Activated T-helper 1 cell treated with anti-CD3 and anti-CD28 coated beads, Interleukin-12 subunit alpha, Interleukin-12 subunit beta, Interleukin-2, Interleukin-4 antibody, amounts not matched to agents 30 ng/mL and 10 ng/mL and 1 ng/mL, durations not matched to agents 14 hours and 24 hours and 36 hours (primary cell): ENCODE results near the gene HNMT. TPM values are rescaled to one million over a fixed set of nuclear protein-coding genes. Genes with fewer than 3 reads are reported as not detected.
"Not testable (repeated sequence)": the region's sequence is repeated elsewhere in the genome, so short reads cannot be mapped to it uniquely, and the experiment has no call there.

Source experiments
- DNase-seq: peaks from one replicate; pipeline ENCODE4 v3.0.0; 2021; ENCODE audit warnings: low spot score
- H3K27ac Mint-ChIP-seq: one replicate; pipeline ENCODE4 v1.8.0; 2021; ENCODE audit warnings: mild to moderate bottlenecking, mixed read lengths
- H3K27me3 Mint-ChIP-seq: one replicate; pipeline ENCODE4 v1.8.0; 2022; ENCODE audit warnings: mild to moderate bottlenecking, moderate library complexity, mixed read lengths; ENCODE audit not compliant: insufficient read depth
- H3K36me3 Mint-ChIP-seq: one replicate; pipeline ENCODE4 v1.8.0; 2021; ENCODE audit warnings: low read depth, mixed read lengths
- H3K4me1 Mint-ChIP-seq: one replicate; pipeline ENCODE4 v1.8.0; 2021; ENCODE audit warnings: low read depth, mixed read lengths
- H3K4me3 Mint-ChIP-seq: one replicate; pipeline ENCODE4 v1.8.0; 2021; ENCODE audit warnings: mild to moderate bottlenecking, moderate library complexity, mixed read lengths
- H3K9me3 Mint-ChIP-seq: one replicate; pipeline ENCODE4 v1.8.0; 2021; ENCODE audit warnings: mixed read lengths
- intact Hi-C: fragments of 100-400 bp; cut with micrococcal nuclease; formaldehyde crosslinking; loops from one replicate; pipeline ENCODE4 v1.15.1; 2024
- total RNA-seq: library from RNA; stranded (reverse); gene quantifications from 2 replicates; pipeline ENCODE4 v1.2.3, GENCODE V29; 2022

Gene HNMT
- total RNA-seq, 1 donor from 2014 or later: not detected

- Mint-ChIP-seq H3K4me1 (no peaks in the 10 kb centered on the region), H3K36me3 (no peaks in the 10 kb centered on the region), H3K4me3 (no peak overlapping the region), H3K27ac (no peak overlapping the region), H3K27me3 (no peaks in the 10 kb centered on the region), H3K9me3 (peaks cover 6% of the 10 kb centered on the region)
- DNase-seq: no peak
- intact Hi-C loops: no loop called here
Observed at GRCh38 chr2:137992039-137992646, 27.9 kb downstream of the HNMT start.

- intact Hi-C loops, H3K27me3 Mint-ChIP-seq, H3K9me3 Mint-ChIP-seq, H3K4me1 Mint-ChIP-seq, H3K36me3 Mint-ChIP-seq, H3K27ac Mint-ChIP-seq, H3K4me3 Mint-ChIP-seq, DNase-seq: not testable (repeated sequence)
Observed at GRCh38 chr2:137993715-137994476, 29.6 kb downstream of the HNMT start.

GRCh38 chr2:137995368-137995767 is 31.1 kb downstream of the HNMT start:
- H3K36me3 Mint-ChIP-seq, H3K9me3 Mint-ChIP-seq, H3K4me1 Mint-ChIP-seq, intact Hi-C loops, H3K4me3 Mint-ChIP-seq, H3K27me3 Mint-ChIP-seq, H3K27ac Mint-ChIP-seq, DNase-seq: not testable (repeated sequence)

GRCh38 chr2:137996158-137996557 is 31.9 kb downstream of the HNMT start:
- DNase-seq, intact Hi-C loops, H3K27me3 Mint-ChIP-seq, H3K27ac Mint-ChIP-seq, H3K36me3 Mint-ChIP-seq, H3K9me3 Mint-ChIP-seq, H3K4me3 Mint-ChIP-seq, H3K4me1 Mint-ChIP-seq: not testable (repeated sequence)

DNA sequence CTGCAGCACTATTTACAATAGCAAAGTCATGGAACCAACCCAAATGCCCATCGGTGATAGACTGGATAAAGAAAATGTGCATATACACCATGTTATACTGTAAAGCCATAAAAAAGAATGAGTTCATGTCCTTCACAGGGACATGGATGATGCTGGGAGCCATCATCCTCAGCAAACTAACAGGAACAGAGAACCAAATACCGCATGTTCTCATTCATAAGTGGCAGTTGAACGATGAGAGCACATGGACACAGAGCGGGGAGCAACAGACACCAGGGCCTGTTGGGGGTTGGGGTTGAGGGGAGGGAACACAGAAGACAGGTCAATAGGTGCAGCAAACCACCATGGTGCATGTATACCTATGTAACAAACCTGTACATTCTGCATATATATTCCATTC is 33.5 kb downstream of the HNMT start:
- no peaks in the 10 kb centered on the region for H3K27me3 Mint-ChIP-seq
- no peak for DNase-seq
- peaks cover 6% of the 10 kb centered on the region for H3K9me3 Mint-ChIP-seq
- H3K4me1 Mint-ChIP-seq: no peaks in the 10 kb centered on the region
- H3K4me3 Mint-ChIP-seq: no peak overlapping the region
- no peak overlapping the region for H3K27ac Mint-ChIP-seq
- no peaks in the 10 kb centered on the region for H3K36me3 Mint-ChIP-seq
- intact Hi-C loops: no loop called here

GRCh38 chr2:137998503-137998902 is 34.2 kb downstream of the HNMT start:
- Mint-ChIP-seq H3K4me1 (no peaks in the 10 kb centered on the region), H3K4me3 (no peak overlapping the region), H3K27me3 (no peaks in the 10 kb centered on the region), H3K27ac (no peak overlapping the region), H3K9me3 (peaks cover 1% of the 10 kb centered on the region), H3K36me3 (no peaks in the 10 kb centered on the region)
- intact Hi-C loops: no loop called here
- no peak for DNase-seq

- Mint-ChIP-seq H3K4me1 (no peaks in the 10 kb centered on the region), H3K27me3 (no peaks in the 10 kb centered on the region), H3K9me3 (no peaks in the 10 kb centered on the region), H3K36me3 (no peaks in the 10 kb centered on the region), H3K27ac (no peak overlapping the region), H3K4me3 (no peak overlapping the region)
- no peak for DNase-seq
- intact Hi-C loops: no loop called here
Observed at GRCh38 chr2:137999273-137999672, 35.0 kb downstream of the HNMT start.

DNA sequence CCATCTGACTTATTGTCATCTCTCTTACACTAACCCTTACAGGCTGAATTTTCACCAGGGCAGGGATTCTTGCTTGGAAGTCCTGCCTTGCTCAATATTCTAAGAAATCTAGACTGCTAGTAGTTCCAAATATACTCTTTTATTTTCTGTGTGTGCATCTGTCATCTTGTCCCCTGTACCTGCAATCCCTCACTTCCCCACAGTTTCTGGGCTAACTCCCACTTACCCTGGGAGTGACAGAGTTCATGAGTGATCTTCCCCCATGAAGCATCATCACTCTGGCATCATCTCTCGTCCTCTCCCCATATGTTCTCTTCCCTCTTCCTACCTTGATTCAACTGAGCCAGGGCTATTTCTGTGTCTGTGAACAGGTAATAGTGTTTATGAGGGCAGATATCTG is 35.7 kb downstream of the HNMT start:
- intact Hi-C loops: no loop called here
- no peaks in the 10 kb centered on the region for H3K36me3 Mint-ChIP-seq
- DNase-seq: no peak
- no peak overlapping the region for H3K27ac Mint-ChIP-seq
- no peaks in the 10 kb centered on the region for H3K9me3 Mint-ChIP-seq
- H3K4me1 Mint-ChIP-seq: no peaks in the 10 kb centered on the region
- no peaks in the 10 kb centered on the region for H3K27me3 Mint-ChIP-seq
- H3K4me3 Mint-ChIP-seq: no peak overlapping the region

DNA sequence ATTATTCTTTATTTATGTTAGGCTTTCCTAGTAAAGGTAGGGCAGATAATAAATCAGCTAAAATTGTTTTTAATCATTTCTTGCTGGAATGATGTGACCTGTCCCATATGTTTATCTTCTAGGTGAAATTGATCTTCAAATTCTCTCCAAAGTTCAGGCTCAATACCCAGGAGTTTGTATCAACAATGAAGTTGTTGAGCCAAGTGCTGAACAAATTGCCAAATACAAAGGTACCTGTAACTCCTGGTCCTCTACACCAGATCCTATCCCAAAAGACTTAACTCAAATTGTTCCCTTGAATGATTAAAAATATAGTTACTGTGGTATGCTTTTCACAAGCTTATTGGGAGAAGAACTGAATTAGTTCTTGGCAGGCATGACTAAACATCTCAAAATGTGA is 36.5 kb downstream of the HNMT start:
- no peaks in the 10 kb centered on the region for H3K9me3 Mint-ChIP-seq
- no peaks in the 10 kb centered on the region for H3K36me3 Mint-ChIP-seq
- no peak overlapping the region for H3K4me3 Mint-ChIP-seq
- H3K27ac Mint-ChIP-seq: no peak overlapping the region
- DNase-seq: no peak
- H3K27me3 Mint-ChIP-seq: no peaks in the 10 kb centered on the region
- no peaks in the 10 kb centered on the region for H3K4me1 Mint-ChIP-seq
- intact Hi-C loops: no loop called here

- Mint-ChIP-seq H3K4me1 (no peaks in the 10 kb centered on the region), H3K4me3 (no peak overlapping the region), H3K36me3 (no peaks in the 10 kb centered on the region), H3K27me3 (no peaks in the 10 kb centered on the region), H3K27ac (no peak overlapping the region), H3K9me3 (no peaks in the 10 kb centered on the region)
- intact Hi-C loops: no loop called here
- no peak for DNase-seq
Observed at GRCh38 chr2:138003411-138003810, 39.1 kb downstream of the HNMT start.

DNA sequence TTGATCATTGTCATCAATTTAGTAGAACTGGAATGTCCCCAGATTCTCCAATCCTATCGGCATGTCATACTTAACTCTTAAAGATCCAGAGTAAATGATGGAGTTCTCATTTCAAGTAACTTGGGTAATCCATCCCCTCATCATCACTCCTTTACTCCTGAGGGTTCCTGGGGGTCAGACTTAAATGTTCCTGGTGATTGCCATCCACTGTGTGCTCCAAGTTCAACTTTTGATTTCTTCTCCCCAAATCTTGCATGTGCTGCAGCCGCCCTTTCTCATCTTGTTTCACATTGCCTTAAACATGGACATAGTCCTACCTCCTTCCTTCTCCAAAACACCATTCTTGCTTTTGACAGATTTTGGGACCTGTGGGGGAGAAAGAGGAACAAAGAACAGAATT is 43.2 kb downstream of the HNMT start:
- Mint-ChIP-seq H3K27ac (no peak overlapping the region), H3K9me3 (no peaks in the 10 kb centered on the region), H3K27me3 (no peaks in the 10 kb centered on the region), H3K4me3 (no peak overlapping the region), H3K36me3 (no peaks in the 10 kb centered on the region), H3K4me1 (no peaks in the 10 kb centered on the region)
- no peak for DNase-seq
- intact Hi-C loops: no loop called here

DNA sequence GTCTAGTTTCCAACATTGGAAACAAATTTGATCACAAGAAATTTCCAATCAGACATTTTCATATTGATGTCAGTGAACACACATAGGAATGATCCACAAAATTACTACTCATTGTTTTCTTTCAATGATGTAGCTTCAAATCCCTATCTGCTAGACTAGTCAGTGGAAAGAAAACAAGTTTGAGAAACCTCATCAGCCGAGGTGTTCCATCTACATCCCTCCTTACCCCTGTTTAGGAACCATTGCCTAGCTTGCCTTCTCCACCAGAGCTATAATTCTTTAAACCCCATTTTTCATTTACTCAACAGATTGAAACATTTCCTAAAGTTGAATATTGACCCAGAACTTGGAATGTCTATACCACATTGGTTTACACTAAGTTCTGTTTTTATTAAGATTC is 45.3 kb downstream of the HNMT start:
- no peaks in the 10 kb centered on the region for H3K36me3 Mint-ChIP-seq
- H3K9me3 Mint-ChIP-seq: no peaks in the 10 kb centered on the region
- intact Hi-C loops: no loop called here
- H3K4me1 Mint-ChIP-seq: no peaks in the 10 kb centered on the region
- H3K27me3 Mint-ChIP-seq: no peaks in the 10 kb centered on the region
- no peak for DNase-seq
- no peak overlapping the region for H3K27ac Mint-ChIP-seq
- no peak overlapping the region for H3K4me3 Mint-ChIP-seq

DNA sequence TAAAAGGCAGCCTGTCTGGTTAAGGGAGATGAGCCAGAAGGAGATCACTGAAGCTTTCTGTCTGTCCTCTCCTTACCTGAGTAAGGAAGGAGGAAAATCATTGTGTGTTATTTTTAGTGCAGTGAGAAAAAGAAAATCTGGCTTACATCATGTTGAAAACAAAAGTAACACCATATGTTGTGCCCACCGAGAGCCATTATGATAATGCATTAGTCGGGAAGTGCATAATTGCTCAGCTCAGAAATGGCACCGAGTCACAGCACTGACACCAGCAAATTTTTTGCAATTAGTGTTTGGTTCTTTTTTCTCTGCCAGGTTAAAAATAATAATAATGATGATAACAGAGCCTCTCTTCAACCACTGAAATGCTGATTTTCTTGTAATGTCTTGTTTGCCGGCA is 46.6 kb downstream of the HNMT start:
- Mint-ChIP-seq H3K27ac (no peak overlapping the region), H3K36me3 (no peaks in the 10 kb centered on the region), H3K4me1 (no peaks in the 10 kb centered on the region), H3K4me3 (no peak overlapping the region), H3K9me3 (no peaks in the 10 kb centered on the region), H3K27me3 (no peaks in the 10 kb centered on the region)
- intact Hi-C loops: no loop called here
- DNase-seq: no peak

- H3K9me3 Mint-ChIP-seq: no peaks in the 10 kb centered on the region
- no peak for DNase-seq
- H3K4me1 Mint-ChIP-seq: no peaks in the 10 kb centered on the region
- no peak overlapping the region for H3K27ac Mint-ChIP-seq
- no peaks in the 10 kb centered on the region for H3K27me3 Mint-ChIP-seq
- H3K4me3 Mint-ChIP-seq: no peak overlapping the region
- intact Hi-C loops: no loop called here
- no peaks in the 10 kb centered on the region for H3K36me3 Mint-ChIP-seq
Observed at GRCh38 chr2:138012082-138012481, 47.8 kb downstream of the HNMT start.
